A549 (cell line): ENCODE measurements around the gene ADAMTSL3. TPM values are rescaled to one million over a fixed set of nuclear protein-coding genes. Genes with fewer than 3 reads are reported as not detected.

ENCODE experiments used
- ATAC-seq, 2 experiments: fragments of 200-7000 bp in 1 of 2; fragments of >200 bp in 1 of 2; cut with Nextera tagmentation in 1 of 2; cut with Tn5 transposase in 1 of 2; 3 replicates each; pipeline versions ENCODE4 v1.8.0 to v1.9.1; 2018 to 2020; ENCODE audit warnings: mild to moderate bottlenecking in 1 of 2, moderate library complexity in 1 of 2
- CTCF ChIA-PET: fragments of 300-600 bp; sonication (Branson Sonifier 250); formaldehyde crosslinking; extraction: SDS; loops from one replicate; lab custom pipeline; 2021; ENCODE audit warnings: antibody characterized with exemption, inconsistent platforms; lab: Yijun Ruan, JAX
- POLR2A ChIA-PET: fragments of 350-600 bp; formaldehyde crosslinking; extraction: SDS; loops from one replicate; lab custom pipeline; 2021; ENCODE audit warnings: antibody characterized with exemption, inconsistent platforms; lab: Yijun Ruan, JAX
- DNase-seq, 2 experiments: peaks; one replicate each; pipeline versions ENCODE4 v3.0.0 to v3.0.0-alpha.2; 2011 to 2016; ENCODE audit warnings: low read depth in 1 of 2, low spot score in 1 of 2
- FAIRE-seq: peaks from 2 replicates; lab custom pipeline; 2011; peaks lifted over from hg19 to GRCh38; lab: Jason Lieb, UNC
- H3K27ac ChIP-seq, 2 experiments: fragments of >200 bp; sonication (Bioruptor Twin); formaldehyde crosslinking; 3 replicates each; pipeline ENCODE4 v1.5.1; 2016 to 2017
- H3K4me1 ChIP-seq: fragments of >200 bp; sonication (Bioruptor Twin); formaldehyde crosslinking; 3 replicates; pipeline ENCODE4 v1.6.1; 2016
- H3K4me2 ChIP-seq: fragments of >200 bp; sonication (Bioruptor Twin); formaldehyde crosslinking; 3 replicates; pipeline ENCODE4 v1.6.1; 2016
- H3K4me3 ChIP-seq: fragments of >200 bp; sonication (Bioruptor Twin); formaldehyde crosslinking; 3 replicates; pipeline ENCODE4 v1.5.1; 2016
- H3K9me3 ChIP-seq: fragments of >200 bp; sonication (Bioruptor Twin); formaldehyde crosslinking; 3 replicates; pipeline ENCODE4 v1.6.1; 2016
- BHLHE40 ChIP-seq: IDR thresholded peaks from 2 replicates; pipeline ENCODE4 v1.6.1; 2012; ENCODE audit warnings: low read depth, low read length, inconsistent platforms
- CBX8 ChIP-seq: fragments of 200-600 bp; sonication (generic); IDR thresholded peaks from 2 replicates; pipeline ENCODE4 v1.6.1; 2016
- CEBPB ChIP-seq, 2 experiments: fragments of >200 bp in 1 of 2; sonication (Bioruptor Twin) in 1 of 2; formaldehyde crosslinking in 1 of 2; IDR thresholded peaks; 2 replicates each; pipeline ENCODE4 v1.6.1; 2012 to 2016
- CHD2 ChIP-seq: fragments of 150-350 bp; IDR thresholded peaks from 2 replicates; pipeline ENCODE4 v1.6.1; 2014; ENCODE audit warnings: low read length; ENCODE audit not compliant: partially characterized antibody
- CHD4 ChIP-seq: fragments of 200-600 bp; sonication (generic); IDR thresholded peaks from 2 replicates; pipeline ENCODE4 v1.6.1; 2016; ENCODE audit warnings: antibody characterized with exemption, mild to moderate bottlenecking, borderline replicate concordance
- EHMT2 ChIP-seq: fragments of 200-600 bp; sonication (generic); IDR thresholded peaks from 2 replicates; pipeline ENCODE4 v1.6.1; 2016; ENCODE audit warnings: antibody characterized with exemption, low read depth, mild to moderate bottlenecking, moderate library complexity
- ELK1 ChIP-seq: fragments of 150-350 bp; IDR thresholded peaks from 2 replicates; pipeline ENCODE4 v1.6.1; 2014; ENCODE audit warnings: low read depth, mild to moderate bottlenecking, low read length
- EP300 ChIP-seq, 2 experiments: fragments of >200 bp; sonication (Bioruptor Twin); formaldehyde crosslinking; IDR thresholded peaks; 2 replicates in 1 of 2; 3 replicates in 1 of 2; pipeline ENCODE4 v1.6.1; 2016 to 2017
- FOSL2 ChIP-seq, 2 experiments: fragments of 450-650 bp in 1 of 2; fragments of >200 bp in 1 of 2; sonication (Bioruptor Twin) in 1 of 2; formaldehyde crosslinking; IDR thresholded peaks; 2 replicates each; pipeline versions ENCODE4 v1.5.0 to v1.6.1; 2016 to 2020; ENCODE audit warnings: mild to moderate bottlenecking in 1 of 2, moderate library complexity in 1 of 2
- GATA3 ChIP-seq: IDR thresholded peaks from 2 replicates; pipeline ENCODE4 v1.6.1; 2012; ENCODE audit warnings: borderline replicate concordance
- HES2 ChIP-seq: fragments of >200 bp; sonication (Bioruptor Twin); formaldehyde crosslinking; IDR thresholded peaks from 2 replicates; pipeline ENCODE4 v1.6.1; 2016
- HEYL ChIP-seq: fragments of 250-450 bp; sonication (Bioruptor Pico); IDR thresholded peaks from 2 replicates; pipeline ENCODE4 v1.8.0; 2021; ENCODE audit warnings: mild to moderate bottlenecking, moderate library complexity
- JUNB ChIP-seq: fragments of >200 bp; sonication (Bioruptor Twin); formaldehyde crosslinking; IDR thresholded peaks from 2 replicates; pipeline ENCODE4 v1.6.1; 2016
- KDM1A ChIP-seq: fragments of 200-600 bp; sonication (generic); IDR thresholded peaks from 2 replicates; pipeline ENCODE4 v1.6.1; 2016; ENCODE audit warnings: low read depth, mild to moderate bottlenecking
- NPAS2 ChIP-seq: fragments of 250-450 bp; sonication (Bioruptor Pico); IDR thresholded peaks from 2 replicates; pipeline ENCODE4 v1.8.0; 2022; ENCODE audit warnings: mild to moderate bottlenecking, moderate library complexity, borderline replicate concordance
- POLR2A ChIP-seq: IDR thresholded peaks from 2 replicates; pipeline ENCODE4 v1.6.1; 2012; ENCODE audit warnings: mild to moderate bottlenecking, low read length
- POLR2AphosphoS2 ChIP-seq: conservative IDR thresholded peaks from 2 replicates; pipeline ENCODE4 v1.6.1; 2012; ENCODE audit warnings: low read length, improper control_type of control experiment, inconsistent platforms
- RAD21 ChIP-seq, 2 experiments: fragments of >200 bp in 1 of 2; sonication (Bioruptor Twin) in 1 of 2; formaldehyde crosslinking in 1 of 2; IDR thresholded peaks in 1 of 2; conservative IDR thresholded peaks in 1 of 2; 2 replicates in 1 of 2; 3 replicates in 1 of 2; pipeline ENCODE4 v1.6.1; 2012 to 2018; ENCODE audit warnings: inconsistent platforms in 1 of 2
- REST ChIP-seq: fragments of 200-600 bp; sonication (generic); IDR thresholded peaks from 2 replicates; pipeline ENCODE4 v1.6.1; 2016; ENCODE audit warnings: antibody characterized with exemption, mild to moderate bottlenecking, moderate library complexity
- SMC3 ChIP-seq: fragments of >200 bp; sonication (Bioruptor Twin); formaldehyde crosslinking; IDR thresholded peaks from 3 replicates; pipeline ENCODE4 v1.6.1; 2018; ENCODE audit warnings: inconsistent platforms
- TP53 ChIP-seq: fragments of 250-450 bp; sonication (Bioruptor Pico); IDR thresholded peaks from 2 replicates; pipeline ENCODE4 v1.5.0; 2021; ENCODE audit warnings: mild to moderate bottlenecking, moderate library complexity
- WGBS: methylation state at CpG from one replicate; pipeline ENCODE4 v1.1.6; 2017; ENCODE audit errors: missing lambda C conversion rate; 5-methylcytosine and 5-hydroxymethylcytosine counted together
- polyA plus RNA-seq, 4 experiments: library from polyadenylated mRNA; depleted of rRNA in 3 of 4; stranded (reverse); fragments of >200 nt; fragmentation: RNase III in 1 of 4; extraction: RNeasy Plus Mini Kit Qiagen cat#74134 plus additional on column Dnase treatment in 1 of 4; gene quantifications; 2 replicates in 3 of 4; 3 replicates in 1 of 4; pipeline ENCODE4 v1.2.3, GENCODE V29; 2011 to 2017

Gene ADAMTSL3
- polyA plus RNA-seq, 2 of the 4 experiments (the other 2 are of a cell fraction) = 0.22 to 0.25 TPM

GRCh38 chr15:83947156-83947555 is 293.2 kb downstream of the ADAMTSL3 start (continued):
- TF ChIP-seq CBX8 (no peak), HEYL (no peak), POLR2A (no peak), GATA3 (no peak)

GRCh38 chr15:83954506-83954905 is 300.6 kb downstream of the ADAMTSL3 start:
- TF ChIP-seq NPAS2 (CRISPR knock-in tag) (no peak), ELK1 (no peak), POLR2AphosphoS2 (no peak), TP53 (CRISPR knock-in tag) (no peak), EP300 (IDR thresholded peaks at IDR 0.05) (no peak), CEBPB (IDR thresholded peaks at IDR 0.05) (no peak), CHD2 (no peak), CHD4 (no peak), BHLHE40 (no peak), RAD21 (conservative IDR thresholded peaks at IDR 0.05 in 1 of 2, IDR thresholded peaks at IDR 0.05 in 1 of 2) (no peak), JUNB (no peak), KDM1A (no peak)
- Histone ChIP-seq H3K4me2 (no peak overlapping the region), H3K4me1 (no peaks in the 10 kb centered on the region), H3K9me3 (no peaks in the 10 kb centered on the region), H3K4me3 (no peak overlapping the region), H3K27ac (no peak overlapping the region)
- CTCF ChIA-PET = no interaction called here
- no peak for FAIRE-seq
- POLR2A ChIA-PET = no interaction called here
- no peak for ATAC-seq
- DNase-seq = no peak

- ATAC-seq (no peak), DNase-seq (no peak), FAIRE-seq (no peak)
- H3K4me2 ChIP-seq = no peak overlapping the region
- H3K9me3 ChIP-seq = no peaks in the 10 kb centered on the region
- 22% methylated on average over 1 of the region's 1 CpG for WGBS
- H3K27ac ChIP-seq = no peak overlapping the region
- no peak for TF ChIP-seq REST
- TF ChIP-seq POLR2A = no peak
- TF ChIP-seq HES2 = no peak
- no peak for TF ChIP-seq SMC3
- no peak for TF ChIP-seq EHMT2
- TF ChIP-seq FOSL2 (IDR thresholded peaks at IDR 0.05) = no peak
- TF ChIP-seq FOSL2 (CRISPR knock-in tag; IDR thresholded peaks at IDR 0.05) = no peak
- H3K4me3 ChIP-seq = no peak overlapping the region
- ChIA-PET CTCF (no interaction called here), POLR2A (no interaction called here)
- H3K4me1 ChIP-seq = no peaks in the 10 kb centered on the region
Measured at GRCh38 chr15:83955806-83956265, 301.9 kb downstream of the ADAMTSL3 start.
